Measurements from ENCODE around the gene SLC25A21.

- TF ChIP-seq CTCF (IDR thresholded peaks at IDR 0.05; ENCODE audit: low read depth, low read length, poor library complexity, severe bottlenecking) (no peak), EZH2phosphoT487 (IDR thresholded peaks at IDR 0.05; ENCODE audit: borderline replicate concordance, low read length) (no peak)
These were observed 271.6 kb downstream of the SLC25A21 start for GRCh38 chr14:36900846-36901245.

All from DOHH2 (cell line).